ENCODE data around the gene DNAJC18. TPM values are rescaled to one million over a fixed set of nuclear protein-coding genes. Genes with fewer than 3 reads are reported as not detected.

DNAJC18 gene
- total RNA-seq, 1 donor from 2014 or later: 46.6 TPM

GRCh38 chr5:139361835-139362429 is 77.4 kb downstream of the DNAJC18 start:
- no peak for DNase-seq

DNA sequence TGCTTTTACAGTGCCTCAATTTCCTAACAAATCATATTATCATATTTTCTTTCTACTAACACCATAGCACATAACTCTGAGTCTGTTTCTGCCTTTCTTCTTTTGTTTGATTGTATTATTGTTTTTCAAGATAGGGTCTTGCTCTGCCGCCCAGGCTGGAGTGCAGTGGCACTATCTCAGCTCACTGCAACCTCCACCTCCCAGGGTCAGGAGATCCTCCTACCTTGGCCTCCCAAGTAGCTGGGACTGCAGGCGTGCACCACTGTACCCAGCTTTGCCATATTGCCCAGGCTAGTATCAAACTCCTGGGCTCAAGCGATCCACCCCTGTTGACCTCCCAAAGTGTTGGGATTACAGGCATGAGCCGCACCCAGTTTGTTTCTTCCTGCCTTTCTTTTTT is 78.9 kb downstream of the DNAJC18 start:
- no peak for DNase-seq

Small RNA genes lying within 50 kb of the gene (small RNA-seq; reads per million reads assigned to genes)
- 1.0 reads per million, percentile 74 among the genes with 10 or more reads in this experiment for gene RNU5B-4P

Other genes with a start within 250 kb of the DNAJC18 start
- 11.7 TPM for gene SIL1, start 241.2 kb downstream of the DNAJC18 start, total RNA-seq
- 769 TPM for gene MATR3, start 145.8 kb downstream of the DNAJC18 start, total RNA-seq
- gene PAIP2, start 97.7 kb downstream of the DNAJC18 start, total RNA-seq: 111 TPM
- not detected for gene SLC23A1, start 56.2 kb downstream of the DNAJC18 start, total RNA-seq
- not detected for gene MZB1, start 49.6 kb downstream of the DNAJC18 start, total RNA-seq
- gene PROB1, start 44.4 kb downstream of the DNAJC18 start, total RNA-seq: 0.16 TPM
- 3.6 TPM for gene SPATA24, start 35.4 kb downstream of the DNAJC18 start, total RNA-seq
- 5.5 TPM for gene ECSCR, start 23.2 kb upstream of the DNAJC18 start, total RNA-seq
- not detected for gene SMIM33, start 31.5 kb upstream of the DNAJC18 start, total RNA-seq
- 3.6 TPM for gene STING1, start 43.2 kb upstream of the DNAJC18 start, total RNA-seq
- gene UBE2D2, start 121.8 kb upstream of the DNAJC18 start, total RNA-seq: 124 TPM
- gene CXXC5, start 208.8 kb upstream of the DNAJC18 start, total RNA-seq: 37.1 TPM

All from occipital lobe (tissue), 3 donors.